Fibroblast of skin of scalp (primary cell): ENCODE results near the gene C19orf47.
"Not testable (repeated sequence)": the region's sequence is repeated elsewhere in the genome, so short reads cannot be mapped to it uniquely, and the experiment has no call there.

ENCODE experiments used
- DNase-seq: peaks from one replicate; pipeline ENCODE4 v3.0.0-alpha.2; 2013

The C19orf47 gene

DNA sequence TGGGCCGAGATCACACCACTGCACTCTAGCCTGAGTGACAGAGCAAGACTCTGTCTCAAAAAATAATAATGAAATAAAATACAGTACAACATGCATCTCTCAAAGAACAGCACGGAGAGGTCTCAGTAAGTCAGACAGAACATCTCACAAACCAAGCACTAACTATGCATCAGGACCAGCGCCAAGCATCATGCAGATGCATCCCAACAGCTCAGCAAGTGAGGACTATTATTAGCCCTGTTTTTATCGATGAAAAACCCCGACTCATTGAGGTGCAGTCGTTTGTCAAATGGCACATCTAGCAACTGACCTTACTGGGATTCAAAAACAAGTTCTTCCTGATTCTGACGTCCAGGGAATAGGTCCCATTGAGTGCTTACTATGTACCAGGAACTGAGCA, 3.8 kb downstream of the C19orf47 start:
- DNase-seq, result no peak

GRCh38 chr19:40342644-40343311, 5.4 kb downstream of the C19orf47 start:
- no peak for DNase-seq

DNA sequence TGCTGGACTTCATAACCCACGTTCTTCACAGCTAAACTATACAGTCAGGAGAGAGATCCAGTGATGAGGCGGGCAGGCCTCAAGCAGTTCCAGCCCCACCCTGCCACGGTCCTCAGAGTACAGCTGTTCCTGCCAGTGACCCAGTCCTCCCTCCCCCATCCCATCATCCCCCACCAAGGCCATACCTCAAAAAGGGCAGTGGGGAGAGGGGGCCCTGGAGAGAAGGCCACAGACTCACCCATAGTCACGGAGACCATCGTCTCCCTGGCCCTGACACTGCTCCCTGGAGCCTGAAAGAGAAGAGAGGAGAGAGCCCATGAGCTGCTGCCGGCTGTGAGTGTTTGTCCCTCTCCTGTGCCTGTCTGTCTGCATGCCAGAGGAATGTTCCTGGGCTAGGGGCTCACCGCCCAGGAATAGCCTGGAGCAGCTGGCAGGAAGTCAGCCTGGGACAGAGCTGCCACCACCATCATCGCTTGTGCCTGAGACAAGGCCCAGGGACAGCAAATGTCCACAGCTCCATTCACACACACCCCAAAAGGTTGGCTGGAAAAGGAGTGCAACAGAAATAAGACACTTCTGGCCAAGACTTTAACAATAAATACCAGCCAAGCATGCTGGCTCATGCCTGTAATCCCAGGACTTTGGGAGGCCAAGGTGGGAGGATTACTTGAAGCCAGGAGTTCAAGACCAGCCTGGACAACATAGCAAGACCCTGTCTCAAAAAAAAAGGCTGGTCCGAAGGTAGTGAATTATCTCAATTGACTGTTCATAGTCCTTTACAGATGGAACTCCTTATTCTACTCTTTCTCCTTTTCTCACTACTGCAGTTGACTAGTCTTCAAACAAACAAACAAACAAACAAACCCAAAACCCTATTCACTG, 6.4 kb downstream of the C19orf47 start:
- no peak for DNase-seq

- DNase-seq, result no peak
Observed at GRCh38 chr19:40339018-40339728, 9.0 kb downstream of the C19orf47 start.

GRCh38 chr19:40337594-40337993, 10.6 kb downstream of the C19orf47 start:
- DNase-seq, result no peak

GRCh38 chr19:40337107-40337506, 11.1 kb downstream of the C19orf47 start:
- DNase-seq, result no peak

GRCh38 chr19:40336601-40336900, 11.6 kb downstream of the C19orf47 start:
- no peak for DNase-seq

- no peak for DNase-seq
Observed at GRCh38 chr19:40335855-40336600, 12.2 kb downstream of the C19orf47 start.

DNA sequence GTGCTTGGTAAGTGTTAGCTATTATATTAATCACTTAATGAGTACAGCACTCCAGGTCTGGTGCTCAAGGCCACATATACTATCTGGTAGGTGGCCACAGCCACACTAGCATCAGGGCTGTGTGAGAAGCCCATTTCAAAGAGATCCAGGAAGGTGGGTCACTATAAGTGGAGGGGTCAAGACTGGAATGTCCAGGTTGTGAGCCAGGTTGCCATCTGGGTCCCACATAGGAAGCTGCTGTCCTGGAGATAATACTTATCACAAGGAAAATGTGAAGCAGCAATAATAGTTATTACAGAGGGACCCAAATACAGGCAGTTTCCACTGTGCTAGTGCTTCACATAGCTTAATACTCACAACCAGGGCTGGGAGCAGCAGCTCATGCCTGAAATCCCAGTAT, 13.1 kb downstream of the C19orf47 start:
- no peak for DNase-seq

- DNase-seq, result not testable (repeated sequence)
Observed at GRCh38 chr19:40333083-40333482, 15.1 kb downstream of the C19orf47 start.

- DNase-seq, result no peak
Observed at GRCh38 chr19:40332669-40333068, 15.5 kb downstream of the C19orf47 start.

DNA sequence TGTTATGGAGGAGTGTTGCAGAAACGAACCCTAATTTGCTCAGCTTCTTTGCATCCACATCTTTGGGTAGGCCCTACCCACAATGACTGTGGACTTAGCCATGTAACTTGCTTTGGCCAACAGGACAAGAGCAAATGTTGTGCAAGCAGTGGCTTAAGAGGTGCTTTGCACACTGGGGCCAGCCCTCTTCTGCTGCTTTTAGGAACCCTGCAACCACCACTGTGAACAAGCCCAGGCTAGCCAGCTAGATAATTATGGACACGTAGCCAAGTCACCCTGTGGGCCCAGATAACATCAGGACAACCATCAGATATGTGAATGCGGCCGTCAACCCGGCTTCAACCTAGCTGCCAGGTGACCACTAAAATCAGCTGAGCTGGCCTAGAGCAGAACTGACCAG, 17.1 kb downstream of the C19orf47 start:
- DNase-seq, result no peak

DNA sequence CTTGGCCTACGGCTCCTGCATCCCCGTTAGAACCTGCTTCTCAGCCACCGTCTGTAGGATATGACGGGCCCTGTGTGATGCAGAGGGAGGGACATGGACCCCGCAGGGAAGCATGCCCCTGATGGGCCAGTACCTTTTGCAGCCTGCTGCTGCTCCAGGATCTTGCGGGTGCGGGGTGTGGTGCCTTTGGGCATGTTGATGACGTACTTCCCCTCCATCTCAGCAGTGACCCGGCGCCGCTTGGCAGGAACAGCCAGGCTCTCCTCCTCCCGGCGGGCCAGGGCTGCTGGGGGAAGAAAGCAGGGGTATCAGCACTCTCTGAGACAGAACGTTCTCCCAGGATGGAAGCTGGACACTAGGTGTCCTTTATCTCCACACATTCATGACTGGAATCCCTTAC, 22.0 kb downstream of the C19orf47 start:
- DNase-seq, result no peak

- no peak for DNase-seq
Observed at GRCh38 chr19:40323705-40324104, 24.5 kb downstream of the C19orf47 start.

- DNase-seq, result no peak
Observed at GRCh38 chr19:40322951-40323615, 25.1 kb downstream of the C19orf47 start.

DNA sequence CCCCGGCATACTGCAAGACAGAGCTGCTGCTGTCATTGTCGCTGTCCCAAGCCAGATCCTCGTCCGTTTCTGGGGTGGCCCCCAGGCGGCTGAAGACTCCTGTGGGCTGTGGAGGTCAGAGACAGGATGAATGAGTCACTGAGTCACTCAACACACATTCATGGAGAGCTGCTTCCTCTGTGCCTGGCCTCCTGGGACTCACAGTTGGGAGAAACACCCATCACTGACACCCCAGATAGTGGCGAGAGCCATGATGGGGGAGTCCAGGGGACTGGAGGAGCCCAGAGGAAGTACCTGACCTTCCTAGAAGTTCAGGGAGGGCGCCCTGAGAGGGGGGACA, 26.0 kb downstream of the C19orf47 start:
- no peak for DNase-seq

DNA sequence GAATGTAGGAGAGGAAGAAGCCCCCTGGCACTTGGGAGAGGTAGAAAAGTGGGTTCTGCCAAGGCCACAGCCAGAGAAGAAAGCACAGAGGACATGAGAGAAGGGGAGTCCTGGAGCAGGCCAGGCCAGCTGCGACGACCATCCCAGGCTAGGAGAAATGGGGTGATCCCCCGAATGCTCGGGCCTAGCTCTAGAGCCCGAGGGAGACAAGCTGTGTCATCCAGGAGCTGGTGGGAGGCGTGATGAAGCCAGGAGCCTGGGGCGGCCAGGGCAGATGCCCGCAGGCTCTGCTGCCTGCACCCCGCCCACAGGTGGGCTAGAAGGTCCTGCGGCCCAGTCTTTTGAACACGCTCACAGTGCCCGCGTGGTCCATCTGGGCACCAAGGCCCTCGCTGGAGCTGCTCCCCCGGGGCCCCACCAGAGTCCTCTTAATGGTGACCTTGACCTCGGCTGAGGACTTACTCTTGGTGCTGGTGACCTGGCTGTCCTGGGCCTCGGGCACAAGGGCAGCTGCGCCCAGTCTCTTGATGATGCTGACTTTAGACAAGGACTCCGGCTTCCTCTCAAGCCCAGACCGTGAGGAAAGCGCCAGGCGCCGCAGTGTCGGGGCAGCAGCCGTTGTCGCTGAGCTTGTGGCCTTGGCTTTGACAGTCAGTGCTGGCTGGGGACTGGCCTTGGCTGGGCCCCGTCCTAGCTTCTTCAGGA, 26.5 kb downstream of the C19orf47 start:
- DNase-seq, result no peak

- DNase-seq, result no peak
Observed at GRCh38 chr19:40321076-40321475, 27.1 kb downstream of the C19orf47 start.

DNA sequence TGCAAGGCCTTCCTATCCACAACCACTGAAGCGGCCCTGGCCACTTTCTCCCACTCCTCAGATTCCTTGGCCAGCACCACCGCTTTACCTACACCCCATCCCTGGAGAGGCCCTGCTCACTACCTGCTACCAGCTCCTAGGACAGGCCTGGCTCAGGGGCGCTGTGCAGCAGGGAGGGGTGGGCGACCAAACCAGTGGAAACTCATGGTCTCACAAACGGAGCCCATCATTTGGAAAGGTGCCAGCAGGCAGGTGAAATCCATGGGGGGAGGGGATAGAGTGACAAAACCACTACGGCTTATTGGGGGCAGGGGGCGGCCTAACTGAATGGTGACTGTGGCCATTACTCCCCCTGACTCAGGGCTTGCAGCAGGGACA, 27.6 kb downstream of the C19orf47 start:
- DNase-seq, result no peak

- DNase-seq, result no peak
Observed at GRCh38 chr19:40317338-40317737, 30.9 kb downstream of the C19orf47 start.

- DNase-seq, result no peak
Observed at GRCh38 chr19:40315812-40316470, 32.3 kb downstream of the C19orf47 start.
